ENCODE data around the gene MC3R.

GRCh38 chr20:56205346-56205745 lies 43.2 kb upstream of the MC3R start:
- TF ChIP-seq, protein P1, sequence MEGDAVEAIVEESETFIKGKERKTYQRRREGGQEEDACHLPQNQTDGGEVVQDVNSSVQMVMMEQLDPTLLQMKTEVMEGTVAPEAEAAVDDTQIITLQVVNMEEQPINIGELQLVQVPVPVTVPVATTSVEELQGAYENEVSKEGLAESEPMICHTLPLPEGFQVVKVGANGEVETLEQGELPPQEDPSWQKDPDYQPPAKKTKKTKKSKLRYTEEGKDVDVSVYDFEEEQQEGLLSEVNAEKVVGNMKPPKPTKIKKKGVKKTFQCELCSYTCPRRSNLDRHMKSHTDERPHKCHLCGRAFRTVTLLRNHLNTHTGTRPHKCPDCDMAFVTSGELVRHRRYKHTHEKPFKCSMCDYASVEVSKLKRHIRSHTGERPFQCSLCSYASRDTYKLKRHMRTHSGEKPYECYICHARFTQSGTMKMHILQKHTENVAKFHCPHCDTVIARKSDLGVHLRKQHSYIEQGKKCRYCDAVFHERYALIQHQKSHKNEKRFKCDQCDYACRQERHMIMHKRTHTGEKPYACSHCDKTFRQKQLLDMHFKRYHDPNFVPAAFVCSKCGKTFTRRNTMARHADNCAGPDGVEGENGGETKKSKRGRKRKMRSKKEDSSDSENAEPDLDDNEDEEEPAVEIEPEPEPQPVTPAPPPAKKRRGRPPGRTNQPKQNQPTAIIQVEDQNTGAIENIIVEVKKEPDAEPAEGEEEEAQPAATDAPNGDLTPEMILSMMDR (conservative IDR thresholded peaks at IDR 0.05; ENCODE audit: low read length) = no peak
- no peak for TF ChIP-seq EZH2phosphoT487 (IDR thresholded peaks at IDR 0.05; ENCODE audit: borderline replicate concordance)

All from Loucy (cell line).